ENCODE measurements around the gene MCF2L.

MCF2L gene

DNA sequence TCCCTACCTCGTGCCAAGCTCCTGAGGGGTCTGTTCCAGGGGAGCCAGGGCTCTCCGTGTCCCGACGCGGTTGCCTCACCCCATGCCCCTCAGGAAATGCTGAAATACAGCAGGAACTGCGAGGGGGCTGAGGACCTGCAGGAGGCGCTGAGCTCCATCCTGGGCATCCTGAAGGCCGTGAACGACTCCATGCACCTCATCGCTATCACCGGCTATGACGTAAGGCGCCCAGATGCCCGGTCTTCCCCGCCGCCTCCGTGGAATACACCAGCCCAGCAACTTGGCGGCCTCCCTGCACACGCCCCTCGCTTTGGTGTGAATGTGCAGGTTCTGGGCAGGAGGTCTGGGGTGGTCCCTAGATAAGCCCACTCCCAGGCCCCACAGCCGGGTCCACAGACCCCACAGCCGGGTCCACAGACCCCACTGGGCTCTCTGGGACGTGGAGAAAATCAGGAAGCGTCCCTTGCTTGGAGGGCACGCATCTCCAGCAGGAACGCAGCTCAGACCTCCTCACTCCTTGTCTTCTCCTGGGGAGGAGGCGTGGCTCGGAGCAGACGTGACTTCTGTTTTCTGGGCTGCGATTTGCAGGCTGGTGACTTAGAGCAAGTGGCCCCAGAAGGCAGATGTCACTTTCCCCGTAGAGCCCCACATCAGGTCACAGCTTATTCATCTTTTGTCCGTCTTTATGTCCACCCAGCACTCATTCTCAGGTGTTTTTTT, 117.2 kb downstream of the MCF2L start:
- no peak for DNase-seq

DNA sequence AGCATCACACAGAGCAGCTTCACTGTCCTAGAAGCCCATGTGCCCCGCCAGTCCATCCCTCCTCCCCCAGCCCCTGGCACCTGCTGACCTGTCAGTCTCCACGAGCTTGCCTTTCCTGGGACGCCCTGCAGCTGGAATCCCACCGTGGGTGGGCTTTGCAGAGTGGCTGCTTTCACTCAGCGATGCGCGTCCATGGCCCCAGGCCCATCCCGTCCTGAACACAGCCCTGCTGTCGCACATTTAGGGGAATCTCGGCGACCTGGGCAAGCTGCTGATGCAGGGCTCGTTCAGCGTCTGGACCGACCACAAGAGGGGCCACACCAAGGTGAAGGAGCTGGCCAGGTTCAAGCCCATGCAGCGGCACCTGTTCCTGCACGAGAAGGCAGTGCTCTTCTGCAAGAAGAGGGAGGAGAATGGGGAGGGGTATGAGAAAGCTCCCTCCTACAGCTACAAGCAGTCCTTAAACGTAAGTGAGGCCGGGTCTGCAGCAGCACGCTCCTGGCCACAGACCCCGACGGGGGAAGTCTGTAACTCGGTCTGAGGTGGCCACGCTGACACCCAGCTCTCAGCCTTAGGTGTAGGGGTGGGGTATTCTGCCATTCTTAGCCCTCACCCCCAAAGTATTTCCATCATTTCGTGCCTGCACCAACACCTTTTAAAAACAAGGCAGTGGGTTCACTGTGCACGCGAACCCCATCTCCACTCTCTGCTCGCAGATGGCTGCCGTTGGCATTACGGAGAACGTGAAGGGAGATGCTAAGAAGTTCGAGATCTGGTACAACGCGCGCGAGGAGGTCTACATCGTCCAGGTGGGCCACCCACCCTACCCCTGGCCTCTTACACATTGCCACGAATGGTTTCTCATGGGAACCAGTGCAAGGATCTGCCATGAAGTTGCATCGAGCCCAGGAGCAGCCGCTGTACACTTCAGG, 118.2 kb downstream of the MCF2L start:
- no peak for DNase-seq

DNA sequence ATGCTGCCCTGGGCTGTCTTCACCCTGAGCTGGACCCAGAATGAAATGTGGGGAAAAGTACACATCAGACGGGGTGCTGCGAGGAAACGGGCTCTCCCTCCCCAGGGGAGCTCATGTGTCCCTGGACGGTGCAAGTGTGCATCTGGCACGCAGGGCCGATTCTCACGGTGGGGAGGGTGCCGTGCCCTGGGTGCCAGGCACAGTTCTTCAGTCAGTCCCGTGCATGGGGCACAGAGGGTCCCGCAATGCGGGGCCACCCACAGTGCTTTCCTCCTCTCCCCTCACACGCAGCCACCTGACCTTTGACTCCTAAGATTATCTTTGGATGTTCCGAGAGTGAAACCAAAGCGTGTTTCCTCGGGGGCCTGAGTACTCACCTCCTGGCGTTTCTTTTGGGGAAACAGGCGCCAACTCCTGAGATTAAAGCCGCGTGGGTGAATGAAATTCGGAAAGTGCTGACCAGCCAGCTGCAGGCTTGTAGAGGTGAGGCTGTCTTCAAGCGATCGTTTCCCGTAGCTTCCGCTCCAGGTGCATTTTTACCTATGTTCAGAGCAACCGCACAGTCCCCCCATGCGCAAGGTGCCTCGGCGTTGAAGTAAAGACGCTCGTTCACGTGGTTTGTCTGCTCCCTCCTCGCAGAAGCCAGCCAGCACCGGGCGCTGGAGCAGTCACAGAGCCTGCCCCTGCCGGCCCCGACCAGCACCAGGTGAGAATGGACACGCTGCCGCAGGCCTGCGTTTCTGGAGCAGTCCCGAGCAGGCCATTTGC, 119.1 kb downstream of the MCF2L start:
- DNase-seq = no peak

DNA sequence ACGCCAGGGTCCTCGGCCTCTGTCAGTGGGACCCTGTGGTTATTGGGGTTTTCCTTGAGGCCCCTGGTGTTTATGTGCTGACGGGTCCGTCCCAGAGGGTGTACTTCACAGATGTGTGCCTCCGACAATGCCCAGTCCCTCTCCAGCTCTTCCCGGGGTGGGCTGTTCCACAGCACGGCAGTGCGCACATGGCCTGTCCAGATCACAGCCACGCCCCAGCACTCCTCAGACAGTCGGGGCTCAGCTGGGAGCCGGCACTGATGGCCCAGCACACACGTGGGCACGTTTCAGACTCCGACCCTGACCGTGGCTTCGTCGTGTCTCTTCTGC, 119.6 kb downstream of the MCF2L start:
- DNase-seq = no peak

DNA sequence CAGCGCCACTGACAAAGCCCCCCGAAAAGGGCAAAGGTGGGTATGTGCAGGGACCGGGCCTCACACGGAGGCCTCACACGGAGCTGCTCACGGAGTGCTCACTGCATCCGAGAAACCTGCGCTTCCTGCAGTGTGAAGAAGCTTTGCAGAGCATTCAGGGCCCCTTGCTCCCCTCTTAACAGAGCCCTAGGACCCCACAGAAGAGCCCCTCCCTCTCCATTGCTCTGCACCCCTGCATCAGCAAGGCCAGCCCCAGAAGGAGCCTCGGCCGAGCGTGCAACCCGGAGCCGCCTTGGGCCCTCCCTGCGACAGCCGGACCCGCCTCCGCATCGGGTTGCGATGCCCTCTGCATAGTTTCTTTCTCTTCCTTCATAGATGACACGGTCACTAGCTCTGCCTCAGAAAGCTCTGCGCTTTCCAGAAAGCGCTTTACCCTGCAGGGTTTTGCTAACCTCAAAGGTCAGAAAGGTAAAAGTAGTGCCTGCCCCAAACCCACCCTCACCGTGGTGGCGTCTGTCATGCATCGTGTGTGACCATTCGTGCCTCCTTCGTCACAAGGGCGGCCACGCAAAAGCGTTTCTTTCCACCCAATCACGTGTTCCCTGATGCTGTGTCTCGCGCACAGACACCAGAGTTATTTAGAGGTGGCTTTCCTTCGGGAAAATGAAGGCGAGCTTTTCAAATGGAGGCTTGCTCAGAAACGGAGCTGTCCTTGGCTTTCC, 120.8 kb downstream of the MCF2L start:
- no peak for DNase-seq

DNA sequence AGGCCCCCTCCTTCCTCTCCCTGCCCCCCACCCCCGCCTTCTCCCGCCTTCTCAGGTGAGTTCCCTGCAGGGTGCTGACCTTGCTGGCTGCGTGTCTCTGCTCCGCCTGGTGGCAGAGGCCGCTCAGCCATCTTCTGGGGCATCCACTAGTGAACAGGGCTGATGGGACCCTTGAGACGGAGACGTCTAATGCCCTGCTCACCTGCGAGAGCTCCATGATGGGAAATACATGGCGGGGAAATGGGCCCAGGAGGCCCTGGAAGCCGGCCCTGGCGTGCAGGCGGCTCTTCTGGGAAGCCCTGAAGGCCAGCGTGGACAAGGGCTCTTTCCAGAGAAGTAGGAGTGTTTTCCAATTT, 121.4 kb downstream of the MCF2L start:
- DNase-seq = no peak

DNA sequence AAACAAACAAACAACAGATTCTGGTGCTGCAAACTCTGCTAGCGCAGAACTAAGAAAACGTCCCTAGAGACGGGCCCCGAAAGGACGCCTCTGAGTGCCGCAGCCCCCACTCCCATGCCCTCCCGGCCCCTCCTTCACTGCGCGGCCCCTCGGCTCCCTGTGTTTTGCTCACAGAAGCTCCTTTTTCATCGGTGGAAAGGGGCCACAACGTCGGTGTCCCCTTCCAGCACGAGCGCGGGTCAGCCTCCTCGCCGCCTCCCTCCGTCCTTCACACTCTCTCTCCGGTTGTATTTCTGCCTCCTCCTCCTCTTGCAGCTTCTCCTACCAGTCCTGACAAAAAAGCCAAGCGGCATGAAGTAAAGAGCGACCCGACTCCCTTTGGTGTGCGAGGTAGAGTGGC, 121.8 kb downstream of the MCF2L start:
- no peak for DNase-seq

DNA sequence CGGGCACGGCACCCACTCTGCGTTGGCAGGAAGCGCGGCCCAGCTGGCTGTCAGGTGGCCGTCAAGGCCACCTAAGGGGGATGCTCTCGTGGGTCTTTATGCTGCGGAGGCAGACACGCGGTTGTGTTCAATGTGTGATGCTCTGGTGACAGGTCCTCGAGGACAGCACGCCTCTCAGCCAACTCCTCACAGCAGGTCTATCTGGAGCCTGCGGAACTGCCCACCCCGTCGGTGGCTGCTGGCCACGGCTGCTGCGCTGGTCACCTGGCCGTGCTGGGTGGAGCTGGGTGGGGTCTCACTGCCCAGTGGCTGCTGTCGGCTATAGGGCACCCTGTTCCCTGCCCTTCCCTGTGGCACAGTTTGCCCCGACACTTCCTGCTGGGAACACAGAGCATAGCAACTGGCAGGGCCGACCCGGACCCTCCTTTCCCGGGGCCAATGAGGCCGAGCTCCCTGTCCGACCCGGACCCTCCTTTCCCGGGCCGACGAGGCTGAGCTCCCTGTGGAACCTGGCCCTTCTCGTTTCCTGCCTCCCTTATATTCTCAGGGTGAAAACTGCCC, 122.3 kb downstream of the MCF2L start:
- no peak for DNase-seq

DNA sequence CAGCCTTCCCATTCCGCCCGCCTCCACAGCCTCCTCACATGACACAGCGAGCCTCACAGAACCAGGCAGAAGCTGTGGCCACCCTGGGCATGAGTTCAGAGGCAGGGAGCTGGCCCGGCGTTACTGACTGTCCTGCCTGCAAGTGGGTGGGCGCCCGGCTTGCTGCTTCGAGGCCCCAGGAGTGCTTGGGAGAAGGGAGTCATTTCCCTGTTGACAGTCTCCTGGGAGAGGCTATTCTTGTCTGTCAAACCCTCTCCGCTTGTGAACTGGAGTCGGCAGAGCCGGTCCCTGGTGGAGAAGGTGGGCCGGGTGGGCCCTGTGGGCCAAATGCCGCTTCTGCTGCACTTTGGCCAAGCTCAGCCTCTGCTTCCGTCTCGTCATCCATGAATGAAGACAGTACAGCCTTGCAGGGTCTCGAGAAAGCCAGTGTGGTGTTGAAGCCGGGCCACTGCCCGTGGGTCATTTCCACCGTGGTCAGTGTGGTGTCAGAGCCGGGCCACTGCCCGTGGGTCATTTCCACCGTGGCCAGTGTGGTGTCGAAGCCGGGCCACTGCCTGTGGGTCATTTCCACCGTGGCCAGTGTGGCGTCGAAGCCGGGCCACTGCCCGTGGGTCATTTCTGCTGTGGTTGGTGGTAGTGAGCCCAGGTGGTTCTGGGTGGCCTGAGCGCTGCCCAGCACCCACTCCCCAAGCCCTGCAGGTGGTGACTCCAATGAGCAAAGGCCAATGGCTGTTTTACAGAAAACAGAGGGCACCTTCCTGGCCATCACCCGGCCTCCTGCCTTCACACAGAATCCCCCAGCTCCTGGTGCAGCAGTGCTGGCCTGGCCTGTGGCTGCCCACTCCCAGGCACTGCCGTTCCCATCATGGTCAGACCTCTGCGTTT, 123.1 kb downstream of the MCF2L start:
- no peak for DNase-seq

DNA sequence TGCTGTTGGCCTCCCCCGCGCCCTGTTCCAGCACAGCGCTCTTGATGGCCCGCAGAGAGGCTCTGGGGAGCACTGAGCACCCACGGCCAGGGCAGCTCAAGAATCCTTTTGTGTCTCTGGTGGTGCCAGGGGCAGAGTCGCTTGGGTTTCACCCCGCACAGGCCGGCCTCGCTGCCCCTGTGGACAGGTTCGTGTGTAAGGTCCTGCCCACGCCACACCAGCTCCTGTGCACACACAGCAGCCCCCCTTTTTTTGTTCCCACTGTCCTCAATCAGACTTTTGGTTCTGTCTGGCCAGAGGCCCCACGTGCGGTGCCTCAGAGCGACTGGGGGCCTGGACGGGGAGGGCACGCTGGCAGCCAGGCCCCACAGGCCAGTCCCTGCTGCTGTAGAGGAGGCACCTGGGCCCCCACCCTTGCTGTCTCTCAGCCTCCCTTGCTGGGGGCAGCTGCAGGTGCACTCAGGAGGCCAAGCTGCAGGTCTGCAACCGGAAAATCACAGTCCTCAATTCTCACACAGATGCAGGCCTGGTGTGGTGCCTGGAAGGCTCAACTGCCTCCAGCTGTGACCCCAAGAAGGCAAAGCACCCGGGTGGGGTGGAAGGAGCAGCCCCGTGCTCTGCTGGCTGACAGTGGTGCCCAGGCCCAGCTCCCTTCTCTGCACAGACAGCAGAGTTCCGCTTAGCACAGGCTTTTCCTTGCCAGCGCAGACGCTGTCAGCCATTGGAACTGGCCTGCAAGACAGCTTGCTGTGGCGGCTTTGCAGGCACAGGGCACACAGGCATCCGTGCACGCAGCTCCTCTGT, 124.0 kb downstream of the MCF2L start:
- no peak for DNase-seq

DNA sequence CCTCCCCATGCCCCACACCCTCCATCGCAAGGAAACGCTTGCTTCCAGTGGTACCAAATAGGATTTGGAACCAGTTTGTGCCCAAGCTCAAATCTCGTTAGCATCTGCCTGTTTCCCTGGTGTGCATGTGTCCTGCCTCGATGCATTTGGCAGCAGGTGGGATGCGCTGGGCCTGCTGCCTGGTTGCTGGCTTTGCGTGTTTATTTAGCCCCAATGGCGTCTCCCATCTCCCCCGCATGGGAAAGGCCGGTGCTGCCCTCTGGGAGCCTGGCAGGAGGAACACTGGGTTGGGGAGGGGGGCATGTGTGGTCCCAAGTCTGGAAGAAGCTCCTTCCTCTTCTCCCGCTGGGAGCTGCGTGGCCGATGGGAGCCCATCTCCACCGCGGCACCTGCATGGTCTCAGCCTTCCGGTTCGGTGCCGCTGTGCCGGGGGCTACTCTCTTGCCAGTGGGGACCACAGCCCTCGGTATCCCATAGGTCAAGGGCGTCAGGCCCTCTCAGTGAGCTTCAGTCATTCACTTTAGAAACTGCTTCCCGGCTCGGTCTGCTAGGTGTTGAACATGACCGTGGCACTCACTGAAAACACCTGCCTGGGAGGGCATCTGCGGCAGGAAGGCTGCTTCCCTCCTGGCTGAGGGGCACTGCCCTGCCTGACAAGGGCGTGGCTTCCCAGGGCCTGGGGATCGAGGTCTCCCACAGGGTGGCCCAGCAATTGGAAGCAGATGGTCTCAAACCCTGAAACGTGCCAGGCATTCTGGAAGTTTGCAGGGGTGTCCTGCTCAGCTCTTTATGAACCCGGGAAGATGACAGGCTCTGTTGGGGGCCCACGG, 124.8 kb downstream of the MCF2L start:
- peak; percentile 68 for DNase-seq

DNA sequence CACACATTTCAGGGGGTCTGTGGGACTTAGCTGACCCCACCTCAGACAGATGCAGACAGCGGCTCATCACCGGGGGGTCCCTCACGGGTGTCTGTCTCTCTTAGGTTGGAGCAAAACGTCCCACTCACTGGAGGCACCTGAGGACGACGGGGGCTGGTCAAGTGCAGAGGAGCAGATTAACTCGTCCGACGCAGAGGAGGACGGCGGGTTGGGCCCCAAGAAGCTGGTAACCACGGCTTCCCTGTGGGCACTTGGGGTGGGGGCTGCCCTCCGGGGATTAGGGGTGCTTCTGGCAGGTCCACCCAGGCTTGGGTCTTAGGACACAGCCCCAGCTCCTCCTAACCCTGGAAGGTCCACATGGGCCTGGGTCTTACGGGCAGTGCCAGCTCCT, 125.4 kb downstream of the MCF2L start:
- no peak for DNase-seq

DNA sequence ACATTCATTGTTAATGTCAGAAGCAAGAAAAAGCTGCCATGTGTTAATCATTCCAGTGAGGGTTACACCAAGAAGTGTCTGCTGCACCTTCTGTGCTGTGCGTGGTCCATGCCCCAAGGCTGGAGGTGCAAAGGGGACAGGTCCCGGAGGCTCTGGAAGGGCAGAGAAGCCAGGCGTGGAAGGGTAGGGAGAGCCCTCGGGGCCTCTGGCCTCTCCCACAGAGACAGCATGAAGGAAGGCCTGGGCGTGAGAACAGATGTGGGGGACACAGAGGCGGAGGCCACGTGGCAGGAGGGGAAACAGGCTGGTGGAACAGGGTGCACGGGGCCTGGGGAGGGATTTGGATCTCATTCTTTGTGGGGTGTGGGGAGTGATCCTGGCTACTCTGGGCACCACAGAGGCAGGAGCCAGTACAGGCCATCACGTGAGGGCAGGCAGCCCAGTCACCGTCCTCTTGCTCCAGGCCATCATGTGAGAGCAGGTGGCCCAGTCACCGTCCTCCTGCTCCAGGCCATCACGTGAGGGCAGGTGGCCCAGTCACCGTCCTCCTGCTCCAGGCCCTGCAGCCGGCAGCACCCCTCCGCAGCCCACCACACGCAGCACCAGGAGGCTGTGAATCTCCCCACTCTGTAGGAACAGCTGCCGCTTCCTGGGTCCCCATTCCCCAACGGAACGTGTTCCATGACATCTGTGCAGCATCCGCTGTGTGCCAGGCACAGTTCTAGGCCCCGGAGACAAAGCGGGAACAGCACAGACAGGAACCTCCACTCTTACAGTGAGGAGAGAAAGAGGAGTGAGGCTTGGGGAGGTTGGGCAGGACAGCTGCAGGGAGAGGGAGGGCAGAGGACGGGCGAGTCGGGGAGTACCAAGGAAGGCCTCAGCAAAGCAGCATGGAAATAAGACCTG, 126.4 kb downstream of the MCF2L start:
- DNase-seq = no peak

DNA sequence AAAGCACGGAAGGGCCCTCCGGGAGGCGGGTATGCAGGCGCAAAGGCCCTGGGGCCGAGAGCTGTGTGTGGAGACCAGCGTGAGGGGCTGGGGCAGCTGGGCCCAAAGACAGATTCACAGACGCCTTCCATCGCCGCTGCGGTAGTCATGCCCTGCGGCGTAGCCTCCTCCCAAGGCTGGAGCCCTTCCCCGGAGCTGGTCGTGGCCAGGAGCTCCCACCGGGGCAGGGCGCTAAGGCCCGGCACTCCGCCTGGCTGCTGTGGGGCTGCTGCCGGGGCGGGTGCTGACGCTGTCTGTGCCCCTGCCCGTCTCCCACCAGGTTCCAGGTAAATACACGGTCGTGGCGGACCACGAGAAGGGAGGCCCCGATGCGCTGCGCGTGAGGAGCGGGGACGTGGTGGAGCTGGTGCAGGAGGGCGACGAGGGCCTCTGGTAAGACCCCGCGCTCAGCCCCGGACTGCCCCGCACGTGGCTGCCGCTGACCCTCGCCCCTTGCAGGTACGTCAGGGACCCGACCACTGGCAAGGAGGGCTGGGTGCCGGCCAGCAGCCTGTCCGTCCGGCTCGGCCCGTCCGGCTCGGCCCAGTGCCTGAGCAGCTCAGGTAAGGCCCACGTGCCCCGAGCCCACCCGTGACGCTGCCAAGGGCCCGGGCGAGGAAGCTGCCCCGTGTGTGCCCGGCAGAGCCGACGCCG, 127.2 kb downstream of the MCF2L start:
- no peak for DNase-seq

DNA sequence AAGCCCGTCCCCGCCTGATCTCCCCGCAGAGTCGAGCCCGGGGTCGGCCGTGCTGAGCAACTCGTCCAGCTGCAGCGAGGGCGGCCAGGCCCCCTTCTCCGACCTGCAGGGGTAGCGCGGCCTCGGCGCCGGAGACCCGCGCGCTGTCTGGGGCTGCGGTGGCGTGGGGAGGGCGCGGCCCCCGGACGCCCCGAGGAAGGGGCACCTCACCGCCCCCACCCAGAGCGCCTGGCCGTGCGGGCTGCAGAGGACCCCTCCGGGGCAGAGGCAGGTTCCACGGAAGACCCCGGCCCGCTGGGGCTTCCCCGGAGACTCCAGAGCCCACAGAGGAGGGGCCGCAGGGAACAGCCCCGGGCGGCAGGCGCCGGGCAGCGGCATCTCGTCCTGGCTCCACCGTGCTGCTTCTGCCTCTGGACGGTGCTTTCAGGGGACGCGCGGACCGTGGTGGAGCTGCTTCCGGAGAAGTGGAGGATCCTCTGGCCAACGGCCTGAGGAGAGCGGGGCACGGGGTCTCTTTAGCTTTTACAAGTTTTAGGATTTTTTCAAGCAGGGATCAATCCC, 127.8 kb downstream of the MCF2L start:
- DNase-seq = no peak

DNA sequence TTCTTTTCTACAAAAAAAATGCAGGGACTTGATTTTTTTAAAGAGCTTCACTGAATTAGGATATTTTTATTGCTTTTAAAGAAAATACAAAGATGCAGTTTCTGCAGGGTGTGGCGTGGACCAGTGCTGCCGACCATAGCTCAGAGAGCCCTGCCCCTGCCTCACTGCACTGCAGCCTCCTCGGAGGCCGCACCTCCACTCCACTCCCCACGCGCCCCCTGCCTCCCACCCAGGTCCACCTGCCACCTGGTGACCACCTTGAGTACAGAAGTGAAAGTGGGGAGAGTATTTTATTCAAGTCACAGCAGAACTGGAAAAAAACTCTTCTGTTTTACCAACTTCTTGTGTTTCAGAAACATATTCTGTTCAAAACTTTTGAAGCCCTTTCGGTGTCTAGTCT, 128.6 kb downstream of the MCF2L start:
- DNase-seq = no peak

DNA sequence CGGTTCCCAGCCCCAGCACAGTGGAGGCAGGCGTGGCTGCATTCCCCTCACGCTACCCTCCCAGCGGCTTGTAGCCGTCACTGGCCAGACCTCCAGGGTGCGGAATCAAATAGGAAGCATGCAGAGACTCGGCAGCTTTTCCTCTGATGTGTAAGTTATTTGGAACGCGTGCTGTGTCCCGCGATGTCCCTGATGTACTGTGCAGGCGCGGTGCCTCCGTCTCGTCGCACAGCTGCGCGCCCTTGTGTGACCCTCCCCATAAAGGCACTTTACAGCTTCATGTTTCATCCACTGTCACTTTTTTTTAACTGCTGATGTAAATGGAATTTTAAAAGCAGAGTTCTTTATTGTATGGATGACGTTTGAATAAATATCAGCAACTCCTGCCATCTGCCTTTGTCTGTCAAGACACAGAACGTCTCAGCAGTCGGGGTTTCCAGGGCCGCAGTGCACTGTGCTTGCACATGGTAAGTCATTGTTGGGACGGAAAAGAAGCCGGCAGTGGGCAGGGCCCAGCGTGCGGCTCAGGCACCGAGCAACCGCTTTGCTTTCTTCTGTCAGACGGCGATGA, 129.2 kb downstream of the MCF2L start:
- peak; percentile 55 for DNase-seq
